ENCODE data around the gene SHISA6. TPM values are rescaled to one million over a fixed set of nuclear protein-coding genes. Genes with fewer than 3 reads are reported as not detected.

SHISA6 gene
- polyA plus RNA-seq, 1 donor (not counting 4 experiments of a cell fraction or from before 2014, with no cell fraction given), result 2.2 TPM

GRCh38 chr17:11387610-11388009 is 146.6 kb downstream of the SHISA6 start:
- H3K9me1 ChIP-seq (ENCODE audit: control insufficient read depth, extremely low read depth, insufficient read depth, low read length), result no peaks in the 10 kb centered on the region

GRCh38 chr17:11388054-11388453 is 147.0 kb downstream of the SHISA6 start:
- FAIRE-seq, result no peak
- Histone ChIP-seq H3K27ac (ENCODE audit: control insufficient read depth, insufficient read depth, low read length) (no peak overlapping the region), H3K9me1 (ENCODE audit: control insufficient read depth, extremely low read depth, insufficient read depth, low read length) (no peaks in the 10 kb centered on the region), H3K4me3 (ENCODE audit: control insufficient read depth in 2 of 3, extremely low read depth in 1 of 3, insufficient read depth in 2 of 3, low read depth in 1 of 3, low read length in 3 of 3) (no peak overlapping the region), H4K20me1 (ENCODE audit: control insufficient read depth, extremely low read depth, insufficient read depth, low read length) (no peaks in the 10 kb centered on the region), H3K27me3 (ENCODE audit: control insufficient read depth, extremely low read depth, insufficient read depth, low read length) (no peaks in the 10 kb centered on the region), H3K4me2 (ENCODE audit: control insufficient read depth, extremely low read depth, insufficient read depth, low read depth, low read length) (no peak overlapping the region), H3K9me3 (ENCODE audit: control insufficient read depth, low read depth, low read length) (no peaks in the 10 kb centered on the region), H3K79me2 (ENCODE audit: control insufficient read depth, insufficient read depth, low read length) (no peaks in the 10 kb centered on the region), H3K4me1 (ENCODE audit: control insufficient read depth, extremely low read depth, insufficient read depth, low read length) (no peaks in the 10 kb centered on the region), H3K9ac (ENCODE audit: control insufficient read depth, extremely low read depth, insufficient read depth, low read length) (no peak overlapping the region), H3K36me3 (ENCODE audit: control insufficient read depth in 2 of 2, extremely low read depth in 1 of 2, insufficient read depth in 2 of 2, low read length in 2 of 2) (no peaks in the 10 kb centered on the region), H2AFZ (ENCODE audit: control insufficient read depth, low read length) (no peak overlapping the region)
- TF ChIP-seq EZH2 (IDR thresholded peaks at IDR 0.05; ENCODE audit: low read length) (no peak), CTCF (optimal IDR thresholded peaks at IDR 0.05 in 1 of 3, IDR thresholded peaks at IDR 0.05 in 1 of 3, conservative IDR thresholded peaks at IDR 0.05 in 1 of 3; ENCODE audit: extremely low read depth in 1 of 3, insufficient read depth in 2 of 3, low read length in 3 of 3) (no peak)
- no peak for DNase-seq (ENCODE audit: low read depth, low spot score)
- dilution Hi-C loops (cut with MboI; ENCODE audit: extremely low pct_ligation_motif_present, low sequenced_read_pairs), result no loop called here

More at GRCh38 chr17:11387610-11388009, 146.6 kb downstream of the SHISA6 start:
- no peaks in the 10 kb centered on the region for H4K20me1 ChIP-seq (ENCODE audit: control insufficient read depth, extremely low read depth, insufficient read depth, low read length)
- FAIRE-seq (no peak), DNase-seq (ENCODE audit: low read depth, low spot score) (no peak)
- H3K4me1 ChIP-seq (ENCODE audit: control insufficient read depth, extremely low read depth, insufficient read depth, low read length), result no peaks in the 10 kb centered on the region
- dilution Hi-C loops (cut with MboI; ENCODE audit: extremely low pct_ligation_motif_present, low sequenced_read_pairs), result no loop called here
- no peak overlapping the region for H3K27ac ChIP-seq (ENCODE audit: control insufficient read depth, insufficient read depth, low read length)
- no peaks in the 10 kb centered on the region for H3K79me2 ChIP-seq (ENCODE audit: control insufficient read depth, insufficient read depth, low read length)
- no peaks in the 10 kb centered on the region for H3K27me3 ChIP-seq (ENCODE audit: control insufficient read depth, extremely low read depth, insufficient read depth, low read length)
- H3K4me2 ChIP-seq (ENCODE audit: control insufficient read depth, extremely low read depth, insufficient read depth, low read depth, low read length), result no peak overlapping the region
- no peak overlapping the region for H3K4me3 ChIP-seq (ENCODE audit: control insufficient read depth in 2 of 3, extremely low read depth in 1 of 3, insufficient read depth in 2 of 3, low read depth in 1 of 3, low read length in 3 of 3)
- H3K36me3 ChIP-seq (ENCODE audit: control insufficient read depth in 2 of 2, extremely low read depth in 1 of 2, insufficient read depth in 2 of 2, low read length in 2 of 2), result no peaks in the 10 kb centered on the region
- no peak overlapping the region for H3K9ac ChIP-seq (ENCODE audit: control insufficient read depth, extremely low read depth, insufficient read depth, low read length)
- TF ChIP-seq CTCF (optimal IDR thresholded peaks at IDR 0.05 in 1 of 3, IDR thresholded peaks at IDR 0.05 in 1 of 3, conservative IDR thresholded peaks at IDR 0.05 in 1 of 3; ENCODE audit: extremely low read depth in 1 of 3, insufficient read depth in 2 of 3, low read length in 3 of 3) (no peak), EZH2 (IDR thresholded peaks at IDR 0.05; ENCODE audit: low read length) (no peak)
- no peaks in the 10 kb centered on the region for H3K9me3 ChIP-seq (ENCODE audit: control insufficient read depth, low read depth, low read length)
- no peak overlapping the region for H2AFZ ChIP-seq (ENCODE audit: control insufficient read depth, low read length)
